Spleen (tissue), 7 donors: Measurements from ENCODE around the gene CCNT2.

Experiments used
- POLR2A ChIP-seq, 3 donors: fragments of 450-650 bp; IDR thresholded peaks; one replicate each; pipeline ENCODE4 v1.5.1; 2017; ENCODE audit warnings: antibody characterized with exemption in 3 of 3, mild to moderate bottlenecking in 1 of 3
- POLR2AphosphoS5 ChIP-seq, 3 donors: sonication (generic); formaldehyde crosslinking; IDR thresholded peaks; one replicate each; pipeline ENCODE4 v1.5.1; 2017; ENCODE audit warnings: antibody characterized with exemption in 3 of 3
- TF ChIP-seq, protein P1 (sequence below), 11 experiments: fragments of 200-600 bp in 7 of 11; fragments of 450-650 bp in 4 of 11; sonication (generic) in 4 of 11; IDR thresholded peaks in 8 of 11; conservative IDR thresholded peaks in 3 of 11; 1 replicate in 7 of 11; 2 replicates in 4 of 11; pipeline versions ENCODE4 v1.4.0 to v1.8.0; 2016 to 2021; ENCODE audit warnings: antibody characterized with exemption in 11 of 11, inconsistent platforms in 4 of 11, mild to moderate bottlenecking in 1 of 11
- donor health status: DM: no; HTN: no; CAD: no; lungs with moderate emphysema.
- donor health status: DM: no; HTN: no; CAD: no.
- donor health status: DM: no; HTN: no; CAD: no.

GRCh38 chr2:134884435-134884834 is 34.2 kb upstream of the CCNT2 start:
- TF ChIP-seq POLR2A (IDR thresholded peaks at IDR 0.05) (no peak), POLR2AphosphoS5 (IDR thresholded peaks at IDR 0.05) (no peak)
- TF ChIP-seq, protein P1, sequence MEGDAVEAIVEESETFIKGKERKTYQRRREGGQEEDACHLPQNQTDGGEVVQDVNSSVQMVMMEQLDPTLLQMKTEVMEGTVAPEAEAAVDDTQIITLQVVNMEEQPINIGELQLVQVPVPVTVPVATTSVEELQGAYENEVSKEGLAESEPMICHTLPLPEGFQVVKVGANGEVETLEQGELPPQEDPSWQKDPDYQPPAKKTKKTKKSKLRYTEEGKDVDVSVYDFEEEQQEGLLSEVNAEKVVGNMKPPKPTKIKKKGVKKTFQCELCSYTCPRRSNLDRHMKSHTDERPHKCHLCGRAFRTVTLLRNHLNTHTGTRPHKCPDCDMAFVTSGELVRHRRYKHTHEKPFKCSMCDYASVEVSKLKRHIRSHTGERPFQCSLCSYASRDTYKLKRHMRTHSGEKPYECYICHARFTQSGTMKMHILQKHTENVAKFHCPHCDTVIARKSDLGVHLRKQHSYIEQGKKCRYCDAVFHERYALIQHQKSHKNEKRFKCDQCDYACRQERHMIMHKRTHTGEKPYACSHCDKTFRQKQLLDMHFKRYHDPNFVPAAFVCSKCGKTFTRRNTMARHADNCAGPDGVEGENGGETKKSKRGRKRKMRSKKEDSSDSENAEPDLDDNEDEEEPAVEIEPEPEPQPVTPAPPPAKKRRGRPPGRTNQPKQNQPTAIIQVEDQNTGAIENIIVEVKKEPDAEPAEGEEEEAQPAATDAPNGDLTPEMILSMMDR (IDR thresholded peaks at IDR 0.05 in 8 of 11, conservative IDR thresholded peaks at IDR 0.05 in 3 of 11), result no peak
